HepG2 (cell line): ENCODE results near the gene GDNF. TPM values are rescaled to one million over a fixed set of nuclear protein-coding genes. Genes with fewer than 3 reads are reported as not detected.

Source experiments
- ATAC-seq: fragments of 200-7000 bp; cut with Tn5 transposase; 3 replicates; pipeline ENCODE4 v1.9.1; 2020; ENCODE audit warnings: mild to moderate bottlenecking, moderate library complexity
- BruUV-seq: library from RNA; stranded (reverse); fragments of 400-500 nt; replicated peaks from 2 replicates; lab custom pipeline; 2021; lab: Mats Ljungman, UMichigan
- CTCF ChIA-PET: fragments of 300-600 bp; formaldehyde crosslinking; extraction: SDS; loops from one replicate; lab custom pipeline; 2021; ENCODE audit warnings: low total read pairs, inconsistent platforms, low intra/inter-chr PET ratio; lab: Yijun Ruan, JAX
- POLR2A ChIA-PET: fragments of 350-600 bp; sonication (Branson Sonifier 250); formaldehyde crosslinking; loops from one replicate; lab custom pipeline; 2020; ENCODE audit warnings: antibody characterized with exemption, inconsistent platforms; lab: Yijun Ruan, JAX
- DNase-seq: peaks from one replicate; pipeline ENCODE4 v3.0.0-alpha.2; 2015; ENCODE audit warnings: low spot score
- FAIRE-seq: peaks from 3 replicates; lab custom pipeline; 2011; peaks lifted over from hg19 to GRCh38; lab: Jason Lieb, UNC
- H2AFZ ChIP-seq: one replicate; pipeline ENCODE4 v1.6.1; 2011; ENCODE audit warnings: low read length, inconsistent platforms
- H3K27ac ChIP-seq: fragments of 300-600 bp; 3 replicates; pipeline ENCODE4 v1.8.0; 2011; ENCODE audit warnings: mixed run types, mild to moderate bottlenecking, mixed read lengths, low read length, inconsistent platforms; ENCODE audit not compliant: insufficient read depth; ENCODE audit errors: extremely low read length
- H3K27me3 ChIP-seq, 2 experiments: fragments of 200-600 bp in 1 of 2; 2 replicates in 1 of 2; 3 replicates in 1 of 2; pipeline versions ENCODE4 v1.6.0 to v1.8.0; 2011; ENCODE audit warnings: low read length in 2 of 2, mild to moderate bottlenecking in 2 of 2, moderate library complexity in 2 of 2, inconsistent platforms in 1 of 2; ENCODE audit not compliant: insufficient read depth in 2 of 2, control insufficient read depth in 1 of 2
- H3K36me3 ChIP-seq, 2 experiments: fragments of 200-600 bp in 1 of 2; replicated peaks in 1 of 2; 2 replicates in 1 of 2; 3 replicates in 1 of 2; pipeline versions ENCODE4 v1.5.1 to v1.8.0; 2011; ENCODE audit warnings: low read length in 2 of 2, inconsistent platforms in 1 of 2; ENCODE audit not compliant: insufficient read depth in 2 of 2, control insufficient read depth in 1 of 2
- H3K4me1 ChIP-seq: 2 replicates; pipeline ENCODE4 v1.5.1; 2012; ENCODE audit warnings: low read length, inconsistent platforms; ENCODE audit not compliant: insufficient read depth
- H3K4me2 ChIP-seq: 2 replicates; pipeline ENCODE4 v1.6.0; 2011; ENCODE audit warnings: low read depth, low read length, inconsistent platforms
- H3K4me3 ChIP-seq, 3 experiments: fragments of 200-600 bp in 1 of 3; sonication (generic), shearing (Covaris generic) in 1 of 3; replicated peaks in 1 of 3; 2 replicates each; pipeline ENCODE4 v1.5.1; 2011 to 2016; ENCODE audit warnings: low read length in 3 of 3, inconsistent platforms in 2 of 3, low read depth in 2 of 3, mild to moderate bottlenecking in 2 of 3, control low read depth in 1 of 3, mixed read lengths in 1 of 3; ENCODE audit not compliant: insufficient read depth in 1 of 3
- H3K79me2 ChIP-seq: one replicate; pipeline ENCODE4 v1.6.1; 2011; ENCODE audit warnings: low read length, inconsistent platforms; ENCODE audit not compliant: insufficient read depth
- H3K9ac ChIP-seq: 2 replicates; pipeline ENCODE4 v1.6.0; 2011; ENCODE audit warnings: mild to moderate bottlenecking, low read depth, low read length, inconsistent platforms; ENCODE audit not compliant: insufficient read depth
- H3K9me3 ChIP-seq: 2 replicates; pipeline ENCODE4 v1.5.1; 2012; ENCODE audit warnings: mild to moderate bottlenecking, low read length
- H4K20me1 ChIP-seq: 2 replicates; pipeline ENCODE4 v1.6.0; 2011; ENCODE audit warnings: inconsistent platforms, mild to moderate bottlenecking, low read length, moderate library complexity; ENCODE audit not compliant: insufficient read depth
- ARNT ChIP-seq: fragments of 450-650 bp; IDR thresholded peaks from 2 replicates; pipeline ENCODE4 v1.6.1; 2017
- CBFB ChIP-seq: sonication (generic); formaldehyde crosslinking; IDR thresholded peaks from 2 replicates; pipeline ENCODE4 v1.4.0; 2020; ENCODE audit warnings: missing genetic modification reagents
- FIP1L1 ChIP-seq: fragments of 200-400 bp; formaldehyde crosslinking; IDR thresholded peaks from 2 replicates; pipeline ENCODE4 v1.6.1; 2018; ENCODE audit warnings: low read depth, mild to moderate bottlenecking, low read length, moderate library complexity, borderline replicate concordance; ENCODE audit not compliant: insufficient read depth
- HNF4A ChIP-seq: sonication (generic); formaldehyde crosslinking; IDR thresholded peaks from 2 replicates; pipeline ENCODE4 v1.4.0; 2020; ENCODE audit warnings: missing genetic modification reagents
- HOXA9 ChIP-seq: sonication (generic); formaldehyde crosslinking; IDR thresholded peaks from 2 replicates; pipeline ENCODE4 v1.8.1; 2022; ENCODE audit warnings: missing genetic modification reagents, mild to moderate bottlenecking, moderate library complexity, borderline replicate concordance
- ISX ChIP-seq: sonication (generic); formaldehyde crosslinking; conservative IDR thresholded peaks from 2 replicates; pipeline ENCODE4 v1.5.0; 2020; ENCODE audit warnings: missing genetic modification reagents
- KLF11 ChIP-seq: IDR thresholded peaks from 2 replicates; pipeline ENCODE4 v1.6.1; 2016; ENCODE audit warnings: missing compliant biosample characterization
- MIXL1 ChIP-seq: IDR thresholded peaks from 2 replicates; pipeline ENCODE4 v1.6.1; 2016
- SMC3 ChIP-seq: IDR thresholded peaks from 2 replicates; pipeline ENCODE4 v1.6.1; 2011; ENCODE audit warnings: low read length, improper control_type of control experiment
- TEAD3 ChIP-seq: optimal IDR thresholded peaks from 2 replicates; pipeline ENCODE3; 2016; ENCODE audit warnings: borderline replicate concordance
- ZNF30 ChIP-seq: sonication (generic); formaldehyde crosslinking; IDR thresholded peaks from 2 replicates; pipeline ENCODE4 v1.5.0; 2020; ENCODE audit warnings: mild to moderate bottlenecking, missing genetic modification reagents
- ZNF34 ChIP-seq: sonication (generic); formaldehyde crosslinking; IDR thresholded peaks from 2 replicates; pipeline ENCODE4 v1.4.0; 2020; ENCODE audit warnings: mild to moderate bottlenecking, missing genetic modification reagents, borderline replicate concordance
- ZNF550 ChIP-seq: sonication (generic); formaldehyde crosslinking; IDR thresholded peaks from 2 replicates; pipeline ENCODE4 v1.4.0; 2020; ENCODE audit warnings: mild to moderate bottlenecking, missing genetic modification reagents, borderline replicate concordance
- ZNF775 ChIP-seq: sonication (generic); formaldehyde crosslinking; IDR thresholded peaks from 2 replicates; pipeline ENCODE4 v1.4.0; 2020; ENCODE audit warnings: missing genetic modification reagents, mild to moderate bottlenecking, moderate library complexity, borderline replicate concordance
- ZSCAN25 ChIP-seq: sonication (generic); formaldehyde crosslinking; IDR thresholded peaks from 2 replicates; pipeline ENCODE4 v1.8.0; 2022; ENCODE audit warnings: mild to moderate bottlenecking, missing genetic modification reagents
- WGBS: methylation state at CpG from one replicate; pipeline ENCODE4 v1.1.6; 2017; ENCODE audit warnings: low lambda C conversion rate; 5-methylcytosine and 5-hydroxymethylcytosine counted together
- in situ Hi-C: cut with HindIII; loops from 2 replicates; pipeline ENCODE4 v1.10.0; 2017; ENCODE audit warnings: low pct_unique_long_range_greater_than_20kb; ENCODE audit not compliant: extremely low pct_ligation_motif_present
- intact Hi-C: fragments of 100-400 bp; cut with micrococcal nuclease; formaldehyde crosslinking; loops from one replicate; pipeline ENCODE4 v1.10.0; 2022; ENCODE audit not compliant: unreplicated experiment
- polyA plus RNA-seq, 8 experiments: library from polyadenylated mRNA; depleted of rRNA in 3 of 8; stranded (reverse) in 7 of 8; unstranded in 1 of 8; fragments of >200 nt; fragmentation: Illumina TruSeq in 4 of 8; extraction: Trizol in 4 of 8; gene quantifications; 2 replicates each; pipeline versions ENCODE4 v1.2.1 to v1.2.3, GENCODE V29; 2011 to 2016; ENCODE audit warnings: low read depth in 4 of 8, missing spikeins in 1 of 8, mixed read lengths in 1 of 8; ENCODE audit not compliant: insufficient read depth in 1 of 8
- total RNA-seq, 5 experiments: library from RNA; depleted of rRNA; stranded (reverse); fragments of >200 nt; fragmentation: Illumina TruSeq; extraction: Trizol; gene quantifications; 2 replicates each; pipeline ENCODE4 v1.2.3, GENCODE V29; 2016; ENCODE audit warnings: low read depth in 1 of 5
- TF ChIP-seq, protein P1 (sequence below): sonication (generic); formaldehyde crosslinking; IDR thresholded peaks from 2 replicates; pipeline ENCODE4 v1.4.0; 2020; ENCODE audit warnings: missing genetic modification reagents
- TF ChIP-seq, protein P2 (sequence below): IDR thresholded peaks from 2 replicates; pipeline ENCODE4 v1.6.1; 2012; ENCODE audit warnings: low read depth, low read length, improper control_type of control experiment

Gene GDNF
- total and polyA plus RNA-seq, 2 of the 13 experiments (the other 11 are each of a cell fraction or from before 2014, with no cell fraction given), result 0.24 to 0.46 TPM

DNA sequence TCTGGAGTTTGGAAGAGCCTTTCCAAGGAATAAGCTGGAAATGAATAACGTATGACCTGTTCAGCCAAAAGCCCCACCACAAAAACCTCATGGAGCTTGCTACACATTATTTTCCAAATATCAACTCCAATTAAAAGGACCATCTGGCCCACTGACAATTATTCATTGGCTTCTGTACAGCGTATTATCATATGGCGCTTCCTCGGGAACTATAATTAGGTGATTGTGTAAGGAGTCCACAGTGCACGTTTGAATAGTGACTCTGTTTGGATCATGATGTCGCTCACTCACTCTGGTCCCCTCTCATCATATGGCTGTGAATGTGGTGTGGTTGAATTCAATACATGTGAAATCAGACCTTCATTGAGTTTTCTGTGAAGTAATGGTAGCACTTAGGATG is 52.1 kb downstream of the GDNF start:
- intact Hi-C loops, result no loop called here
- peak; percentile 17 for DNase-seq
- H3K4me3 ChIP-seq, result no peak overlapping the region
- H3K4me1 ChIP-seq, result peaks cover 10% of the 10 kb centered on the region
- CTCF ChIA-PET, result no interaction called here
- POLR2A ChIA-PET, result no interaction called here
- H3K27me3 ChIP-seq, result peaks cover 0 to 1% of the 10 kb centered on the region in 2 experiments; a peak in 3 of 5 replicates
- H3K4me2 ChIP-seq, result no peak overlapping the region
- ATAC-seq, result peak; percentile 78
- in situ Hi-C loops, result no loop called here
- H3K9ac ChIP-seq, result no peak overlapping the region
- H3K79me2 ChIP-seq, result no peaks in the 10 kb centered on the region
- no peaks in the 10 kb centered on the region for H4K20me1 ChIP-seq
- no peak for TF ChIP-seq ZNF34 (CRISPR knock-in tag)
- TF ChIP-seq, protein P1, sequence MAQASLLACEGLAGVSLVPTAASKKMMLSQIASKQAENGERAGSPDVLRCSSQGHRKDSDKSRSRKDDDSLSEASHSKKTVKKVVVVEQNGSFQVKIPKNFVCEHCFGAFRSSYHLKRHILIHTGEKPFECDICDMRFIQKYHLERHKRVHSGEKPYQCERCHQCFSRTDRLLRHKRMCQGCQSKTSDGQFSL (CRISPR knock-in tag), result no peak
- no peak for TF ChIP-seq CBFB (CRISPR knock-in tag)
- TF ChIP-seq KLF11, result no peak
- TF ChIP-seq HOXA9 (CRISPR knock-in tag), result no peak
- TF ChIP-seq FIP1L1, result no peak
- TF ChIP-seq ARNT, result no peak
- no peak for TF ChIP-seq ZNF550 (CRISPR knock-in tag)
- TF ChIP-seq SMC3, result no peak
- no peak for TF ChIP-seq ZNF775 (CRISPR knock-in tag)
- TF ChIP-seq HNF4A, result peak; percentile 57; the same call in 1 of the 2 replicates
- TF ChIP-seq ZNF30 (CRISPR knock-in tag), result no peak
- TF ChIP-seq, protein P2, sequence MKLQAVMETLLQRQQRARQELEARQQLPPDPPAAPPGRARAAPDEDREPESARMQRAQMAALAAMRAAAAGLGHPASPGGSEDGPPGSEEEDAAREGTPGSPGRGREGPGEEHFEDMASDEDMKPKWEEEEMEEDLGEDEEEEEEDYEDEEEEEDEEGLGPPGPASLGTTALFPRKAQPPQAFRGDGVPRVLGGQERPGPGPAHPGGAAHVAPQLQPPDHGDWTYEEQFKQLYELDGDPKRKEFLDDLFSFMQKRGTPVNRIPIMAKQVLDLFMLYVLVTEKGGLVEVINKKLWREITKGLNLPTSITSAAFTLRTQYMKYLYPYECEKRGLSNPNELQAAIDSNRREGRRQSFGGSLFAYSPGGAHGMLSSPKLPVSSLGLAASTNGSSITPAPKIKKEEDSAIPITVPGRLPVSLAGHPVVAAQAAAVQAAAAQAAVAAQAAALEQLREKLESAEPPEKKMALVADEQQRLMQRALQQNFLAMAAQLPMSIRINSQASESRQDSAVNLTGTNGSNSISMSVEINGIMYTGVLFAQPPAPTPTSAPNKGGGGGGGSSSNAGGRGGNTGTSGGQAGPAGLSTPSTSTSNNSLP, result peak; percentile 44; the same call in 1 of the 2 replicates
- TF ChIP-seq TEAD3 (CRISPR knock-in tag), result no peak
- 0 out of 2 replicates have a peak, but pooled peaks have one; percentile 20 for TF ChIP-seq MIXL1
- no peak for TF ChIP-seq ZSCAN25 (CRISPR knock-in tag)
- TF ChIP-seq ISX (CRISPR knock-in tag), result no peak
- H3K36me3 ChIP-seq, result no peaks in the 10 kb centered on the region
- WGBS, result 18% methylated on average over 6 of the region's 6 CpGs
- no TSS peak for BruUV-seq
- H2AFZ ChIP-seq, result no peak overlapping the region
- no peak for FAIRE-seq
- H3K9me3 ChIP-seq, result no peaks in the 10 kb centered on the region
- no peak overlapping the region for H3K27ac ChIP-seq
